ENCODE measurements around the gene FDX1.

DNA sequence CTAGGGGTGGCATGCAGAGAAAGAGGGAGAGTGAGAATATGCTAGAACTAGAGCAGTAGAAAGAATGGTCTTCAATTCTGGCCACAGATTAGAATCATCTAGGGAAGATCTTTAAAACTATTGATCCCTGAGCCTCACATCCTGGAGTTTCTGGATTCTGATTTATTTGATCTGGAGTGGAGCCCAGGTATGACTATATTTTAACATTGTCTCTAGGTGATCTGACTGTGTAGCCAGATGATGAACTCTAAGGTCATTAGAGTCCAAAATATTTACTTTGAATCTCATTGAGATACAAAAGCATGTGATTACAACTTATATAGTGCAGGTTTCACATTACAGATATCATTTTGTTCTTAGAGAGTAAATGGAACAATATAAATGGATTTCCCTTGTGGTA, 79.7 kb downstream of the FDX1 start:
- TF ChIP-seq, protein P1, sequence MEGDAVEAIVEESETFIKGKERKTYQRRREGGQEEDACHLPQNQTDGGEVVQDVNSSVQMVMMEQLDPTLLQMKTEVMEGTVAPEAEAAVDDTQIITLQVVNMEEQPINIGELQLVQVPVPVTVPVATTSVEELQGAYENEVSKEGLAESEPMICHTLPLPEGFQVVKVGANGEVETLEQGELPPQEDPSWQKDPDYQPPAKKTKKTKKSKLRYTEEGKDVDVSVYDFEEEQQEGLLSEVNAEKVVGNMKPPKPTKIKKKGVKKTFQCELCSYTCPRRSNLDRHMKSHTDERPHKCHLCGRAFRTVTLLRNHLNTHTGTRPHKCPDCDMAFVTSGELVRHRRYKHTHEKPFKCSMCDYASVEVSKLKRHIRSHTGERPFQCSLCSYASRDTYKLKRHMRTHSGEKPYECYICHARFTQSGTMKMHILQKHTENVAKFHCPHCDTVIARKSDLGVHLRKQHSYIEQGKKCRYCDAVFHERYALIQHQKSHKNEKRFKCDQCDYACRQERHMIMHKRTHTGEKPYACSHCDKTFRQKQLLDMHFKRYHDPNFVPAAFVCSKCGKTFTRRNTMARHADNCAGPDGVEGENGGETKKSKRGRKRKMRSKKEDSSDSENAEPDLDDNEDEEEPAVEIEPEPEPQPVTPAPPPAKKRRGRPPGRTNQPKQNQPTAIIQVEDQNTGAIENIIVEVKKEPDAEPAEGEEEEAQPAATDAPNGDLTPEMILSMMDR (IDR thresholded peaks at IDR 0.05): no peak
- no peak for TF ChIP-seq POLR2A (IDR thresholded peaks at IDR 0.05)
